Keratinocyte (primary cell): ENCODE results near the gene SEL1L.

Experiments
- EZH2 ChIP-seq: IDR thresholded peaks from one replicate; pipeline ENCODE4 v1.6.1; 2012; ENCODE audit warnings: inconsistent platforms, mild to moderate bottlenecking, low read length, moderate library complexity
- TF ChIP-seq, protein P1 (sequence below), 3 experiments: IDR thresholded peaks in 1 of 3; conservative IDR thresholded peaks in 1 of 3; optimal IDR thresholded peaks in 1 of 3; 2 replicates in 2 of 3; 3 replicates in 1 of 3; pipeline versions ENCODE3 to v1.5.1; 2011; ENCODE audit warnings: low read length in 3 of 3, mild to moderate bottlenecking in 3 of 3, moderate library complexity in 2 of 3, control low read depth in 1 of 3, inconsistent platforms in 1 of 3; ENCODE audit not compliant: insufficient read depth in 2 of 3; ENCODE audit errors: extremely low read depth in 1 of 3

DNA sequence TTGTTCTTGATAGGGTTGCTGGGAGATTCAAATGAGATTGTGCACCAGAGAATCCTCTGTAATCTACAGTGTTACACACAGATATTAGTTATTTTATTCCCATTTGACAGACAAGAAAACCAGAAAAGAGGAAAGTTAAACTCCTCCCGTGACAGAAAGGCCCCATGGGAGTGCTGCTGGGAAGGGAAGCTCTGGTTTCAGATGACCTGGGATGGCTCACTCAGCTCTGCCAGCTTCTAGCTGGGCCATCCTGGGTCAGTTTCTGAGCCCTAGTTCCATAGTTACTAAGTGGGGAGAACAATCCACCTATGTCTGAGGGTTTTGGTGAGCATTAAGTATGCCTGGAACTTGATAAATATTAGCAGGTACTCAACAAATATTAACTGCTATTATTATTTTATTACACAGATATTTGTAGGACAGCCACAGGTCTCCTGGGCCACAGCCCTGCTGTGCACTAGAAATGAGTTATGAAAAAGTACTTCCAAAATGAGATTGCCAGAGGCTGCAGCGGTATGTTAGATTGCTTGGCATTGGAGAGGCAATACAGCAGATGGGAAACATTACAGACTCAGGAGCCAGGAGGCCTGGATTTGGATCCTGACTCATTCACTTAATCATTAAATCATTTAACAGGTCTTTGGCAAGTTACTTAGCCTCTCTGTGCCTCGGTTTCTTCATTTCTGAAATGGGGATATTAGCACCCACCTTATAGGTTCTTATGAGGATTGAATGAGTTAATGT is 86.5 kb downstream of the SEL1L start:
- TF ChIP-seq, protein P1, sequence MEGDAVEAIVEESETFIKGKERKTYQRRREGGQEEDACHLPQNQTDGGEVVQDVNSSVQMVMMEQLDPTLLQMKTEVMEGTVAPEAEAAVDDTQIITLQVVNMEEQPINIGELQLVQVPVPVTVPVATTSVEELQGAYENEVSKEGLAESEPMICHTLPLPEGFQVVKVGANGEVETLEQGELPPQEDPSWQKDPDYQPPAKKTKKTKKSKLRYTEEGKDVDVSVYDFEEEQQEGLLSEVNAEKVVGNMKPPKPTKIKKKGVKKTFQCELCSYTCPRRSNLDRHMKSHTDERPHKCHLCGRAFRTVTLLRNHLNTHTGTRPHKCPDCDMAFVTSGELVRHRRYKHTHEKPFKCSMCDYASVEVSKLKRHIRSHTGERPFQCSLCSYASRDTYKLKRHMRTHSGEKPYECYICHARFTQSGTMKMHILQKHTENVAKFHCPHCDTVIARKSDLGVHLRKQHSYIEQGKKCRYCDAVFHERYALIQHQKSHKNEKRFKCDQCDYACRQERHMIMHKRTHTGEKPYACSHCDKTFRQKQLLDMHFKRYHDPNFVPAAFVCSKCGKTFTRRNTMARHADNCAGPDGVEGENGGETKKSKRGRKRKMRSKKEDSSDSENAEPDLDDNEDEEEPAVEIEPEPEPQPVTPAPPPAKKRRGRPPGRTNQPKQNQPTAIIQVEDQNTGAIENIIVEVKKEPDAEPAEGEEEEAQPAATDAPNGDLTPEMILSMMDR (optimal IDR thresholded peaks at IDR 0.05 in 1 of 3, IDR thresholded peaks at IDR 0.05 in 1 of 3, conservative IDR thresholded peaks at IDR 0.05 in 1 of 3; ENCODE audit: extremely low read depth in 1 of 3, insufficient read depth in 2 of 3, low read length in 3 of 3): no peak
- TF ChIP-seq EZH2: no peak
